Forelimb muscle (tissue), 1 donor: ENCODE results near the gene SIRPA. TPM values are rescaled to one million over a fixed set of nuclear protein-coding genes. Genes with fewer than 3 reads are reported as not detected.

ENCODE experiments used
- DNase-seq: peaks from one replicate; pipeline ENCODE4 v3.0.0-alpha.2; 2013; ENCODE audit warnings: low read depth
- polyA plus RNA-seq: library from polyadenylated mRNA; unstranded; fragments of 120-200 nt; gene quantifications from one replicate; pipeline ENCODE4 v1.2.1, GENCODE V29; 2013; ENCODE audit not compliant: insufficient read length

SIRPA gene
- polyA plus RNA-seq, 1 donor: 29.2 TPM

DNA sequence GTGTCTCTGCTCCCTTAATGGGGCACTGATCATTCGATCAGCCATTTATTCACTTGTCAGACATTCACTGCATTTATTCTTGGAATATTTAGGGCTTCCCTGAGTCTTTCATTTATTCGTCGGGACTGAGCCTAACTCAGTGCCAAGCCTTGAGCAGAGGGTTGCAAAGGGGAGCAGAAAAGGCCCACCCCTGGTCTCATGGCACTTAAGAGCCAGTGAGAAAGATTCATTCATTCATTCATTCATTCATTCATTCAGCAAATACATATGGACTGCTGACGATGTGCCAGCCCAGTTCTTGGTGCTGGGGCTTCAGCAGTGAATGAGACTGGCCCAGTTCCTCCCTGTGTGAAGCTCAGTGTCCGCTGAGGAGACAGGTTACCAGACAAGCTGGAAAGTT is 36.6 kb downstream of the SIRPA start:
- no peak for DNase-seq

DNA sequence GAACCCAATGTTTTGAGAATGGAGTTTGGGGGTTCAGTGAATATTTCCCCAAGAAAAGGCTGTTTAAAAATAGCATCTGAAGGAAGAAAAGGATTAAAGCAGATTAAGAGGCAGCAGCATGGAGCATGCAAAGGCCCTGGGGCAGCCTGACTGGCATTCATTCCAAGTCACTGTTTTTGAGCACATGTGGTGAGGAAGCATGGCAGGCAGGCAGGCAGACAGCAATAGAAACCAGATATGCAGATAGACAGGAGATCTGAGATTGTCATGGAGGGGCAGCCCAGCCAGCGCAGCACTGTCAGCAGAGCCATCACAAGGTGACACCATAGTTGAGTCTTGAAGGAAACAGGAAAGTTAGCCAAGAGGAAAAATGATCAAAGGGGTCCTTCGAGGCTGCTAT is 37.8 kb downstream of the SIRPA start:
- DNase-seq: no peak

DNA sequence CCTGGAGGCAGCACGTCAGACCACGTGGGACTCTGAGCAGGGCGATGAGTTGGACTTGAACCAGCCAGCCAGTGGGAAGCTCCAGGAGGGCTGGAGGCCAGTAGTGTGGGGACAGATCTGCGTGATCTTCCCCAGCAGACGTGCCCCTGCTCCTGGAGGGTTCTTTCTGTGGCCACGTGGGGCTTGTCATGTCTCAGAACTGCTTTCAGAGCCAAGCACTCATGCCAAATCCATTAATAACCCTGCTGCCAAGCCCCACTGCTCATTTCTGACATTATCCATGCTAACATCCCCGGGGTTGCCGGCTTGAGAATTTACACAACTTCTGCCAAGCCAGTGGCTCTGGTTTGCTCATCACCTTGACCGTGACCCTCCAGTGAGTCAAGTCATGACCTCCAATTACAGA is 38.3 kb downstream of the SIRPA start:
- no peak for DNase-seq

DNA sequence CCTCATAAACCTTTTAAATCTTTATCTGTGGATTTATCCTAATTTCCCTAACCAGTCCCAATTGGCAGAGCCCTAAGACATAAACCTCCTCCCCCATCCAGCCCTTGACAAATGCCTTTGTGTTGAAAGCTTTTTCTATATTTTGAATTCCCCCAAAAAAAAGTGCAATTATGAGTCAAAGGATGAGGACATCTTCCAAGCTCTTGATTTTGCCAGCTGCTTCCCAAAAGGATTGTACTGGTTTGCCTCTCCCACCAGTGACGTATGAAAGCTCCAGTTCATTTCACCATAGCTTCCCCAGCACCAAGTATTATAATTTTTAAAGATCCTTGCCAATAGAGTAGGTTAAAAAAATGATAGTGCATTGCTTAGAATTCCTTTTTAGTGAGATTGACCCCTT is 38.9 kb downstream of the SIRPA start:
- DNase-seq: no peak

DNA sequence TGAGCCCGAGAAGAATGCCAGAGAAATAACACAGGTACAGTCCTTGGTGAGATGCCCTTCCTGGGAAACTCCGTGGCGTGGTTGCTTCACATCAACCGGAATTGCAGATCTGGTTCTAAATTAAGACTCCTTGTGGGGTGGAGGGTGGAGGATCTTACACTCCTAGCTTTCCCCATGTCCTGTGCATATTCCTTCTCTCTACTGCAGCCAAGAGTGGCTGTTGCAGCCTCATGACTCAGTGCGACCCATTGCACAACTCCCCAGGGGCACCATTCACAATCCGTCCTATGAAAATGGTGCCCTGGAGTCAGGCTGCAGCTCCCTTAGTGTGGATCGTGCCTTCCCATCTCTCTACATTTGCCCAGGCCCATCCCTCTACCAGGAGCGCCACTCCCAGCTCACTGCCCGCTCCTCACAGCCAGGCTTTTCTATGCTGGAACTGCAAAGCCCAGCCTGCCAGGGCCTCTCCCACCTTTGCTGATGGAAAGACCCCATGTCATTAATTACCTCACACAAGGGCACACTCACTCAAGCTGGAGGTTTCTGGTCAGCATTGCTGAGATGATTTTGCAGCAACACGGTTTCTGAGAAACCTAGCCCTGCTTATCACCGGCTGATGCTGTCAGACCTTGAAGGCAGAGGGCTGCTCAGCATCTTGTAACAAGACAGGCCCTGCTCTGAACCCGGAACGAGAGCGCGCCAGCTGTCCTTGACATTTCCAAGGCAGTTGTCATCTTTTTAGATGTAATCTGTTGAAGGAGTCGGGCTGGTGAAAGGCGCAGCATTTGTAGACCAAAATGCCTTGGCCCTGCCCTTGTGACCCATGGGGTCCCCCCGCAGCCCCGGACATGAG is 39.7 kb downstream of the SIRPA start:
- DNase-seq: no peak

DNA sequence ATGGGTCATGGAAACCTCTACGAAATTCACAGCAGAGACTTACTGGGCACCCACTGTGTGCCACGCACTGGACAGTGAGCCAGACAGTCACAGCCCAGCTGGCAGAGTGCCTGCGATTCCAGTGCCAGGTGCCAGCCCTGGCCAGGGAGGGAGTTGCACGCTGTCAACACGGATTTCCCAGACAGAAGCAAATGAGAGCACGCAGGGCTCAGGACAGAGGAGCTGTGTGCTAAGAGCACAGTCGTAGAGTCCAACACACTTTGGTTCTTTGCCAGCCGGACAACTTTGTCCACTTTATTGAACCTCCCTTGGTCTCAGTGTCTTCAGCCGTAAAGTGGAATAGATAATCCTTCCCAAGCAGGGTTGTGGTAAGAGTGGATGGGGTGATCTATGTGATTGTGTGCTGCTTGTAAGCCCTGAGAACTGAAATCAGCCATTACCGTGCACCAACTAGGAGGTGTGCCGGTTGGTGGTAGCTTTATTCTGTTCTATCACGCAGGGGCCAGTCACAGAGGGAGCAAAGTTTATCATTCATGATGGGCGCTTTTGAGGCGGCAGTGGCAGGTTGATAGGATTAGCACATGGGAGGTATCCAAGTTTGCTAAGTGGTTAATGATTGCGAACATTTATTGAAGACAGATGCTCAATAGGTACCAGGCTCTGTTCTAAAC is 40.6 kb downstream of the SIRPA start:
- no peak for DNase-seq

DNA sequence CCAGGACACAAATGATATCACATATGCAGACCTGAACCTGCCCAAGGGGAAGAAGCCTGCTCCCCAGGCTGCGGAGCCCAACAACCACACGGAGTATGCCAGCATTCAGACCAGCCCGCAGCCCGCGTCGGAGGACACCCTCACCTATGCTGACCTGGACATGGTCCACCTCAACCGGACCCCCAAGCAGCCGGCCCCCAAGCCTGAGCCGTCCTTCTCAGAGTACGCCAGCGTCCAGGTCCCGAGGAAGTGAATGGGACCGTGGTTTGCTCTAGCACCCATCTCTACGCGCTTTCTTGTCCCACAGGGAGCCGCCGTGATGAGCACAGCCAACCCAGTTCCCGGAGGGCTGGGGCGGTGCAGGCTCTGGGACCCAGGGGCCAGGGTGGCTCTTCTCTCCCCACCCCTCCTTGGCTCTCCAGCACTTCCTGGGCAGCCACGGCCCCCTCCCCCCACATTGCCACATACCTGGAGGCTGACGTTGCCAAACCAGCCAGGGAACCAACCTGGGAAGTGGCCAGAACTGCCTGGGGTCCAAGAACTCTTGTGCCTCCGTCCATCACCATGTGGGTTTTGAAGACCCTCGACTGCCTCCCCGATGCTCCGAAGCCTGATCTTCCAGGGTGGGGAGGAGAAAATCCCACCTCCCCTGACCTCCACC is 42.2 kb downstream of the SIRPA start:
- DNase-seq: no peak

DNA sequence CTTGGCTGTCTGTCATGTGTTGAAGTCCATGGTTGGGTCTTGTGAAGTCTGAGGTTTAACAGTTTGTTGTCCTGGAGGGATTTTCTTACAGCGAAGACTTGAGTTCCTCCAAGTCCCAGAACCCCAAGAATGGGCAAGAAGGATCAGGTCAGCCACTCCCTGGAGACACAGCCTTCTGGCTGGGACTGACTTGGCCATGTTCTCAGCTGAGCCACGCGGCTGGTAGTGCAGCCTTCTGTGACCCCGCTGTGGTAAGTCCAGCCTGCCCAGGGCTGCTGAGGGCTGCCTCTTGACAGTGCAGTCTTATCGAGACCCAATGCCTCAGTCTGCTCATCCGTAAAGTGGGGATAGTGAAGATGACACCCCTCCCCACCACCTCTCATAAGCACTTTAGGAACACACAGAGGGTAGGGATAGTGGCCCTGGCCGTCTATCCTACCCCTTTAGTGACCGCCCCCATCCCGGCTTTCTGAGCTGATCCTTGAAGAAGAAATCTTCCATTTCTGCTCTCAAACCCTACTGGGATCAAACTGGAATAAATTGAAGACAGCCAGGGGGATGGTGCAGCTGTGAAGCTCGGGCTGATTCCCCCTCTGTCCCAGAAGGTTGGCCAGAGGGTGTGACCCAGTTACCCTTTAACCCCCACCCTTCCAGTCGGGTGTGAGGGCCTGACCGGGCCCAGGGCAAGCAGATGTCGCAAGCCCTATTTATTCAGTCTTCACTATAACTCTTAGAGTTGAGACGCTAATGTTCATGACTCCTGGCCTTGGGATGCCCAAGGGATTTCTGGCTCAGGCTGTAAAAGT is 43.5 kb downstream of the SIRPA start:
- DNase-seq: no peak

DNA sequence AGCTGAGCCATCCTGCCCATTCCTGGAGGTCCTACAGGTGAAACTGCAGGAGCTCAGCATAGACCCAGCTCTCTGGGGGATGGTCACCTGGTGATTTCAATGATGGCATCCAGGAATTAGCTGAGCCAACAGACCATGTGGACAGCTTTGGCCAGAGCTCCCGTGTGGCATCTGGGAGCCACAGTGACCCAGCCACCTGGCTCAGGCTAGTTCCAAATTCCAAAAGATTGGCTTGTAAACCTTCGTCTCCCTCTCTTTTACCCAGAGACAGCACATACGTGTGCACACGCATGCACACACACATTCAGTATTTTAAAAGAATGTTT is 44.0 kb downstream of the SIRPA start:
- DNase-seq: no peak

DNA sequence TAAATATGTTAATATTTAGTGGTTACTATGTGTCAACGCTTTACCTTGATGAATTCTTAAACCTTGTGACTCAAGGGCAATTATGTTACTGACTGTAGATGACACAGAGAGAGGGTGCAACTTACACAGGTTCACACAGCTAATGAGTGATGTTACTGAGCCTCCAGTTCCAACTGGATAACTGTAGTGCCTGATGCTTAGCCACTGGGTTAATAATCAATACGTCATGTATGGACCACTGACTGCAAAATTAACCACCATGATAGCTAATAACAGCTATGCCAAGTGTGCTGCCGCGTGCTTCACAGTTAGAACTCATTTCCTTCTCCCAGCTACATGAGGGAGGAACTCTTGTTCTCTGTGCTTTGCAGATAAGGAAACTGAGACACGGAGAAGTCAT is 45.4 kb downstream of the SIRPA start:
- DNase-seq: no peak

DNA sequence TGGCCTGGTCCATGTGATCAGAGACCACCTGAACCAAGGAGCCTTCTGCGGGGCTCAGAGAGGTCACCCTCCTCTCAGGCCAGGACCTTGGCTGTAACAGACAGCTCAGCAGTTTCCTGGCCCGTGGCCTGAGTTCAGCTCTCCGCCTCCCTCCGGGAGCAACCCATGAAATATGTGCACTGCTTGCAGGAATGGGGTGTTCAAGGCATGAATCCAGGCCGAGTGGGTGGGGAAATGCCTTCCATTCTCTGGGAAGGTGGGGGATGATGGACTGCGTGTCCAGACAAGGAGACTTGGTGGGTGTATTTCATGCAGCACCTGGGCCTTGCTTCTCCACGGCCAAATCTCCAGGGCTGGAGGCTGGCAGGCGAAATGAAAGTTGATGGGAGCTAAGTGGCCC is 46.0 kb downstream of the SIRPA start:
- no peak for DNase-seq

DNA sequence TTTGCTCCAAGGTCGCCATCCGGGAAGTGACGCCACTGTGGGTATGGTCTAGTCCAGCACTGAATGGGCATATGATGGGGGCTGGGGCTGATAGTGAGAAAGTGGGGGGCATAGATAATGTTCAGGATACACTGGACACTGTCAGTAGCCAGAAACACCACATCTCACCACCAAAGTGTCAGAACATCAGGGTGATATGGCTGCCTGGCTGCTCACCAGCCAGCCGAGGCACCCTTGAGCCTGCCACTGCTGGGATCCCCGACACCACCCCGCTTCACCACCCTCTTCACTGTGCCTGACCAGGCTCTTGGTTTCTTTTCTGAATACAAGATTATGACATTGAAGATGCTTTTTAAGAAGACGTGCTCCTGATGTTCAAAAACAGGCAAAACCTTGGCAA is 46.9 kb downstream of the SIRPA start:
- DNase-seq: no peak

DNA sequence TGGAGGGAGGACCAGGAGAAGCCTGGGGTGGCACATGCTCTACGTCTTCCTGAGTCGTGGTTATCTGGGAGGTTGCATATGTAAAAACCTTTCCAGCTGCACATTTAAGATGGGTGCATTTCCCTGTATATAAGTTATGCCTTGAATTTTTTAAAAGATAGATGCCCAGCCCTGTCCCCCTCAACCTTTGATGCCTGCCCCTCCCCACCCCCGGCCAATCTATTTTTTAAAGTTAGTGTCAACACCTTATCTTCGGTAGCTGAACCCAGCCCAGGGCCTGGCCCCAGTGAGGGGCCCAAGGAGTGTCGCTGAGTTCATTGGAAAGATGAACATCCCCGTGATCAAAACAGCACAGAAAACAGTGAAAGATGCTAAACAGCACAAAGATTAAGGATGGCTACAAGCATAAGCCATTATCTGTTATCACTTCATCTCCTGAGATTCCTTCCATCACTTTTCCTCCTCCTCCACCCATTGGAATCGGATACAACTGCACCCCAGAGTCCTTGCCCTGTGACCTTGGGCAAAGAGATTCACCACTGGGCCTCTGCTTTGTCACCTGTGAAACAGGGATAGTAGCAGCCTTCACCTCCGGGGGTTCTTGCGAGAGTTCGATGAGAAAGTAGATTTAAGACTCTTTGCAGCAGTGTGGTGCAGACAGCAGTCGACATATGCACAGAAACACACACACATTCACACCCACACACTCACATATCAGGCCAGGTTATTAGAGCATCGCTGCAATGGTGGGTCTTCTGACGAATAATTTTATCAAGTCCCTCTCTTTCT is 47.5 kb downstream of the SIRPA start:
- DNase-seq: no peak

DNA sequence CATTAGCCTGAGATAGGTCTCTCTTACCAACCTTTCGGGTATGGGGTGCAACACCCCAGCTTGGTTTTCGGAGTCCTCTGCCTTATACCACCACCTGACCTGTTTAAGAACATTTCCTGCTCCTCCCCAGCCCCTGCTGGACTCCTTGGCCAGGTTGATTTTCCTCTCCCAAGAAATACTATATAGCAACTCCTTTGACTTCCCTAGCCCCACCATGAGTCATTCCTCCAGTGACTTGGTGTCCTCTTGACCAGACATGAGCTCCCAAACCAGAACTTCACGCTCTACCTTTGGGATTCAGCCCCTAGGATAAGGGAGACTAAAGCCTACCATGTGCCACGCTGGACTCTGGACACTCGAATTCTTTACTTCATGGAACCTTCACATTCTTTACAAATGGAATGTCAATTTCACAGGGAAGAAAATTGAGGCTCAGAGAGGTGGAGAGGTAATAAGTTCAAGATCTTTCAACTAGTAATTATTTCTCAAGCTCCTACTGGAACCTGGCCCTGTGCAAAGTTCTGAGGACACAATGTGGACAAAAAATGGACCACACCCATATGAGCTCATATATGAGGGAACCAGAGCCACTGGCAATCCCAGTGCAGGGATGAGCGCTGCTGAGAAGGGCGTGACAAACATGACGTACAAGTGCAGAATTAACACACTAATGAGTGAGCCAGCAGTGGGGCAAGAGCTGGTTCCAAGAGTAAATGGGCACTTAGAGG is 48.2 kb downstream of the SIRPA start:
- no peak for DNase-seq

DNA sequence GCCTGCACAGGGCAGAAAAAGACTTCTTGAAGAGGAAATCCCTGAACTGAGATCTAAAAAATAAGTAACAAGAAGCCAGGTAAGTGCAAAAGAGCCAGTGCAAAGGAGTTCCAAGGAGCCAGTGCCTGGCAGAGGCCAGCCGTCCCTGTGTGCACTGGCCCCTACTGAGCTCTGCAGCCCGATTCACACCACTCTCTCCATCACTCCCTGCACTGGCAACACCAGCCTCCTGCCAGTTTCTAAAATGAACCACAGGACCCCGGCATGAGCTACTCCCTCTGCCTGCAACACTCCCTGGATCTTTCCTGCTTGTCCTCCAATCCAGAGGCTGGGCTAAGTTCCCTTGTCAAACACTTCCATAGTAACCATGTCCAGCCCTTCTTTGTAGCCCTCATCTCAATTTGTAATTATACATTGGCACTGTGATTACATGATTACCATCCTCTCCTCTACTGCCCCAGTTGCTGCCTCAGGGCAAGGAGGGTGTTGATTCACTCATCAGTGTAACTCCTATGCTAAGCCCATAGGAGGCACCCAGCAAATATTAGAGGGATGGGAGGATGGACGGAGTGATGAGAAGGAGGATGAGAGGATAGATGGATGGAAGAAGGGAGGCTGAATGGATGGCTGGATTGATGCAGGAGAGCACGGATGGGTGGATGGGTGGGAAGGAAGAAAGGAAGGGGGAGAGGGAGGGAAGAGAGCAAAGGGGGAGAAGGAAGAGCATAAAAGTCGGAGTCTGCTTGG is 49.3 kb downstream of the SIRPA start:
- DNase-seq: no peak

DNA sequence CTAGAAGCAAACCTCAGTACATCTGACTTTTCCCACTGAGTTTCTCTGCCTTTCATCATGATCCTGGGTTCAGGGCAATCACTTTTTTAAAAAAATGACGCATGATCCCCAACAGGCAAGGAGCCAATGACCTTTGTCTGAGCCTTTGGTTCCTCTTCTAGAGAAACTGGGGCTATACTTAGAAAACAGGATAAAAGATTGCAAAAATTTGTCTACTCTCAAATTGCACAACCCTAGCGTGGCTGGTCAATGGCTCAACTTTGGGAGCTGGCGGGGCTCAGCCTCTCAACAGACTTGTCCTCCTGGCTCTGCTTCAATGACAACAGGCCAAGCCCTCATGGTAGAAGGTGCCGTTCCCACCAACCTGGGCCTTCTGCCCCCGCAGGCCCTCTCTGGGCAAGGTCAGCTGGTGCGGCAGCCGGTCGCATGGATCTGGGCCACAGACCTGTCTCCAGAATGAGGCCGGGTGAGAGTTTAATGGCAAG is 50.0 kb downstream of the SIRPA start:
- no peak for DNase-seq

DNA sequence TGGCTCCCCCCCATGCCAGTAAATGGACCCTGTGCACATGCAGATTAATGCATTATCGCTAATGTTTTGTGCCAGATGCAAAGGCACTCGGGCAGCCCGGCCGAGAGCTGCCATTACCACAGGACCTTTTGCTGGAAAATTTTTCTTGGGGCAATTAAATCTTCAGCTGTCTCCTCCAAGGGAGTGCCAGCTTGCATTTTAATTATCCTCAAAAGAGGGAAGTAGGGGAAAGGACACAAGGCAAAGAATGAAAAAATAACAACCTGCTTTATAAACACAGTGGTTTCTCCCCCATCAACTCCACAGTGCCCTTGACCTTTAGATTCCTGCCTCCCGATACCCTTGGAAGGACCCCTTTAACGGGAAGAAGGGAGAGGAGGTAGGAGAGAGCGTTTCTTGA is 50.5 kb downstream of the SIRPA start:
- no peak for DNase-seq

DNA sequence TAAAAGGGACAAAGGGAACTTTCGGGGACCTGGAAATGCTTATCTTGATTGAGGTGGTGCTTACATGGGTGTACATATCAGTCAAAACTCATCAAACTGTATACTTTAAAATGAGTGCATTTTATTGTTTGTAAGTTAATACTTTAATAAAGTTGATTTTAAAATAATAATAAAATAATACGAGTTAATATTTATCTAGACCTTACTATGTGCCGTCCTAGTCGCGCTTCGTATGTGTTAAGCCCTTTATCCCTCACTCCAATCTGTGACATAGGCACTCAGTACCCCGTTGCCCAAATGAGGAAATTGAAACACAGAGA is 51.2 kb downstream of the SIRPA start:
- DNase-seq: no peak

DNA sequence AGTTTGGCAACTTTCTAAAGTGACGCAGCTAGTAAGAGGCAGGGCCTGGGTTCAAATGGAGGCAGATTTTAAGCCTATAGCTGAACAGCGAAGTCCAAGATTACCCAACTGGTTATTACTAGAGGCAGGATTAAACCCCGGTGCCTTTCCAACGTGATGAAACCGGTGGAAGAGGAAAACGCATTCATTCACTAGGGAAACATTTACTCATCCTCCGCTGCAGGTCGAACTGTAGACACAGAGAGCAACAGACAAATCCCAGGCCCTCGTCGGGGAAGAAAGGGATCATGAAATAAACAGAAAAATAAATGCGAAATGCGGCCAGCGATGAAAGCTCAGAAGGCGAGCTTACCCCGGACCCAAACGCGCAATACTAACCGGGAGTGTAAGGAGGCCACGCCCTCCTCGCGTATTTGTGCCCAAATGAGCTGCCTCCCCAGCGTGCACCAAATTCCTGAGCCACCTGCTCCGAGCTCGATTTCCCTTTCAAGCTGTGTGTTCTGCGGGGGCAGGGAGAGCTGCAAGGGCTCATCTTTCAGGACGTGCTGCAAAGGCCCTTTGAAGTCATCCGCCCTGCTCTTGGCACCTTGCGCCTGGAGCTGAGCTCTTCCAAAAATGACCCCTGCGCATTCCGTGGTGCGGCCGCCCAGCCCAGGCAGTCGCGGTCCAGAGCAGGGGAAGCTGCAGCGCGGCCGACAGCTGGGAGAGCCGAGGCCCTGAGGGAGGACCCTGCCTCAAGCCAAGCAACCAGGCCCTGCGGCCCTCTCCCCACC is 51.7 kb downstream of the SIRPA start:
- DNase-seq: no peak
